Hepatocyte (in vitro differentiated cells): ENCODE data around the gene GHRL. TPM values are rescaled to one million over a fixed set of nuclear protein-coding genes. Genes with fewer than 3 reads are reported as not detected.
A peak's percentile ranks its signal among the peaks of the same experiment; 100 is the strongest.
"Not testable (repeated sequence)": the region's sequence is repeated elsewhere in the genome, so short reads cannot be mapped to it uniquely, and the experiment has no call there.

Experiments
- DNase-seq: peaks from one replicate; pipeline ENCODE4 v3.0.0-alpha.2; 2016; ENCODE audit warnings: low spot score
- H2AFZ ChIP-seq: fragments of 200-600 bp; sonication (generic); 2 replicates; pipeline ENCODE4 v1.6.0; 2016; ENCODE audit warnings: antibody characterized with exemption, mild to moderate bottlenecking
- H3K27ac ChIP-seq: fragments of 200-600 bp; sonication (generic); 2 replicates; pipeline ENCODE4 v1.5.1; 2016; ENCODE audit warnings: mild to moderate bottlenecking
- H3K27me3 ChIP-seq: fragments of 200-600 bp; sonication (generic); 2 replicates; pipeline ENCODE4 v1.6.1; 2016
- H3K36me3 ChIP-seq: fragments of 200-600 bp; sonication (generic); replicated peaks from 2 replicates; pipeline ENCODE4 v1.5.1; 2016; ENCODE audit warnings: low read depth; ENCODE audit not compliant: insufficient read depth
- H3K4me1 ChIP-seq: fragments of 200-600 bp; sonication (generic); 2 replicates; pipeline ENCODE4 v1.5.1; 2016; ENCODE audit warnings: mild to moderate bottlenecking, moderate library complexity; ENCODE audit not compliant: insufficient read depth
- H3K4me2 ChIP-seq: fragments of 200-600 bp; sonication (generic); 2 replicates; pipeline ENCODE4 v1.6.0; 2016
- H3K4me3 ChIP-seq: fragments of 200-600 bp; sonication (generic); 2 replicates; pipeline ENCODE4 v1.5.1; 2016; ENCODE audit warnings: mild to moderate bottlenecking
- H3K79me2 ChIP-seq: fragments of 200-600 bp; sonication (generic); 2 replicates; pipeline ENCODE4 v1.6.0; 2017; ENCODE audit warnings: mild to moderate bottlenecking
- H3K9me2 ChIP-seq: fragments of 200-600 bp; sonication (generic); replicated peaks from 2 replicates; pipeline ENCODE4 v1.6.0; 2017; ENCODE audit warnings: mild to moderate bottlenecking; ENCODE audit not compliant: insufficient read depth
- H3K9me3 ChIP-seq: fragments of 200-600 bp; sonication (generic); 2 replicates; pipeline ENCODE4 v1.5.1; 2016; ENCODE audit warnings: low read depth, mild to moderate bottlenecking
- H4K20me1 ChIP-seq: fragments of 200-600 bp; sonication (generic); 2 replicates; pipeline ENCODE4 v1.6.0; 2016; ENCODE audit warnings: mild to moderate bottlenecking; ENCODE audit not compliant: insufficient read depth, poor library complexity, severe bottlenecking
- EZH2 ChIP-seq: fragments of 200-600 bp; sonication (generic); IDR thresholded peaks from 2 replicates; pipeline ENCODE4 v1.6.1; 2016; ENCODE audit warnings: antibody characterized with exemption, mild to moderate bottlenecking, borderline replicate concordance
- EZH2phosphoT487 ChIP-seq: fragments of 200-600 bp; sonication (generic); IDR thresholded peaks from one replicate; pipeline ENCODE4 v1.6.1; 2018; ENCODE audit warnings: antibody characterized with exemption, mild to moderate bottlenecking, low read depth, moderate library complexity; ENCODE audit not compliant: unreplicated experiment, severe bottlenecking
- WGBS: methylation state at CpG from one replicate; pipeline ENCODE4 v1.1.6; 2016; ENCODE audit warnings: low lambda C conversion rate; ENCODE audit errors: missing lambda C conversion rate; 5-methylcytosine and 5-hydroxymethylcytosine counted together
- polyA plus RNA-seq: library from polyadenylated mRNA; unstranded; fragments of >200 nt; fragmentation: Nextera tagmentation; extraction: Ambion mirVana; gene quantifications from 2 replicates; pipeline ENCODE4 v1.2.1, GENCODE V29; 2016
- total RNA-seq: library from RNA; depleted of rRNA; stranded (reverse); fragments of >200 nt; gene quantifications from 2 replicates; pipeline ENCODE4 v1.2.3, GENCODE V29; 2014
- TF ChIP-seq, protein P1 (sequence below): fragments of 200-600 bp; sonication (generic); IDR thresholded peaks from 2 replicates; pipeline ENCODE4 v1.5.1; 2016; ENCODE audit warnings: antibody characterized with exemption, mild to moderate bottlenecking; ENCODE audit not compliant: poor library complexity

The GHRL gene
- total and polyA plus RNA-seq, 2 experiments from 2014 or later = 11.3 to 12.4 TPM

GRCh38 chr3:10303105-10303504 is 10.4 kb upstream of the GHRL start:
- Histone ChIP-seq H3K79me2 (no peaks in the 10 kb centered on the region), H3K36me3 (no peaks in the 10 kb centered on the region), H3K4me2 (no peak overlapping the region), H3K9me3 (no peaks in the 10 kb centered on the region), H2AFZ (no peak overlapping the region), H3K4me1 (no peaks in the 10 kb centered on the region), H3K27me3 (no peaks in the 10 kb centered on the region), H3K9me2 (no peaks in the 10 kb centered on the region), H4K20me1 (no peaks in the 10 kb centered on the region), H3K4me3 (no peak overlapping the region), H3K27ac (no peak overlapping the region)
- DNase-seq = no peak
- 98% methylated on average over 9 of the region's 9 CpGs for WGBS
- TF ChIP-seq EZH2phosphoT487 (no peak), EZH2 (no peak)
- TF ChIP-seq, protein P1, sequence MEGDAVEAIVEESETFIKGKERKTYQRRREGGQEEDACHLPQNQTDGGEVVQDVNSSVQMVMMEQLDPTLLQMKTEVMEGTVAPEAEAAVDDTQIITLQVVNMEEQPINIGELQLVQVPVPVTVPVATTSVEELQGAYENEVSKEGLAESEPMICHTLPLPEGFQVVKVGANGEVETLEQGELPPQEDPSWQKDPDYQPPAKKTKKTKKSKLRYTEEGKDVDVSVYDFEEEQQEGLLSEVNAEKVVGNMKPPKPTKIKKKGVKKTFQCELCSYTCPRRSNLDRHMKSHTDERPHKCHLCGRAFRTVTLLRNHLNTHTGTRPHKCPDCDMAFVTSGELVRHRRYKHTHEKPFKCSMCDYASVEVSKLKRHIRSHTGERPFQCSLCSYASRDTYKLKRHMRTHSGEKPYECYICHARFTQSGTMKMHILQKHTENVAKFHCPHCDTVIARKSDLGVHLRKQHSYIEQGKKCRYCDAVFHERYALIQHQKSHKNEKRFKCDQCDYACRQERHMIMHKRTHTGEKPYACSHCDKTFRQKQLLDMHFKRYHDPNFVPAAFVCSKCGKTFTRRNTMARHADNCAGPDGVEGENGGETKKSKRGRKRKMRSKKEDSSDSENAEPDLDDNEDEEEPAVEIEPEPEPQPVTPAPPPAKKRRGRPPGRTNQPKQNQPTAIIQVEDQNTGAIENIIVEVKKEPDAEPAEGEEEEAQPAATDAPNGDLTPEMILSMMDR = no peak

DNA sequence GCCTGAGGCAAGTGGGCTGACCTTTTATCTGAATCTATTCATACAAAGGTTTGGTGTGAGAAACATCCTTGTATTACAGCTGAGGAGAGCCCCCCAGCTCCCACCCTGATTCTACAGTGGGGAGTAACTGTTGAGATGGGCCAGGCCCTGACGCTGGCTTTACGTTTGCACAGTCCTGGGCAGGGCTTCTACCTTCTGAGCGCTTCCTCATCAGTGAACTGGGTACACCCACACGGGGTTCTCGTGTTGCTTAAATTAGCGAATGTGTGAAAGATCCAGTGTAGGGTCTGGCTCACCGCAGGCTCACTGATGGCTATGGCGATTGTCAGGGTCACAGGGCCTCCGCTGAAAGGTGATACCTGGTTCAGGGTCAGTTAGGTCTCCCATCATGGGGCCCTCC is 7.3 kb upstream of the GHRL start:
- DNase-seq = no peak
- H3K27ac ChIP-seq = no peak overlapping the region
- no peak overlapping the region for H2AFZ ChIP-seq
- TF ChIP-seq, protein P1 = no peak
- TF ChIP-seq EZH2 (no peak), EZH2phosphoT487 (no peak)
- 90% methylated on average over 9 of the region's 9 CpGs for WGBS
- H3K27me3 ChIP-seq = no peaks in the 10 kb centered on the region
- no peak overlapping the region for H3K4me2 ChIP-seq
- no peaks in the 10 kb centered on the region for H3K9me3 ChIP-seq
- H3K4me3 ChIP-seq = no peak overlapping the region
- no peaks in the 10 kb centered on the region for H4K20me1 ChIP-seq
- H3K4me1 ChIP-seq = no peaks in the 10 kb centered on the region
- no peaks in the 10 kb centered on the region for H3K36me3 ChIP-seq
- H3K9me2 ChIP-seq = no peaks in the 10 kb centered on the region
- H3K79me2 ChIP-seq = no peaks in the 10 kb centered on the region

- Histone ChIP-seq H3K9me3 (no peaks in the 10 kb centered on the region), H3K4me2 (no peak overlapping the region), H3K4me1 (no peaks in the 10 kb centered on the region), H3K36me3 (no peaks in the 10 kb centered on the region), H3K9me2 (no peaks in the 10 kb centered on the region), H2AFZ (no peak overlapping the region), H3K4me3 (no peak overlapping the region), H3K27ac (no peak overlapping the region), H3K79me2 (no peaks in the 10 kb centered on the region), H4K20me1 (no peaks in the 10 kb centered on the region), H3K27me3 (no peaks in the 10 kb centered on the region)
- WGBS = 87% methylated on average over 6 of the region's 6 CpGs
- TF ChIP-seq, protein P1 = no peak
- TF ChIP-seq EZH2phosphoT487 (no peak), EZH2 (no peak)
- DNase-seq = no peak
These were observed 6.9 kb upstream of the GHRL start for GRCh38 chr3:10299679-10300078.

DNA sequence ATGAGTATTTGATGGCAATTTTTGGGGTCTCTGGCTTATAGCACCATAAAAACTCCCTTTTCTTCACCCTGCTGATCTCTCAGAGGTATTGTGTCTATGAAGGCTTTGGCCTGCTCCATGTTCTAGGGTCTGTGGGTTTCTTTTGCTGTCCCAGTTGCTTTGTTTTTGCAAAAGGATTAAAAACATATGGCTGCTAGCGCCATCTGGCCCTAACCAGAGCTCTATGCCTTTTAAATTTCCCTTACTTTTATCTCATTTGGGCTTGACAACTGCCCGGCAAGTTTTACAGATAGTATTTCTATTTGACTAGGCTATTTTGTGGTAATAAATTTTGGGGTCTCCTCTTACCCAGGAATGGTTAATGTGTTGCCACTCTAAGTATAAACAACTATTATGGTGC is 6.4 kb upstream of the GHRL start:
- H2AFZ ChIP-seq = no peak overlapping the region
- H3K9me2 ChIP-seq = no peaks in the 10 kb centered on the region
- no peak for DNase-seq
- H3K4me1 ChIP-seq = no peaks in the 10 kb centered on the region
- no peak overlapping the region for H3K27ac ChIP-seq
- H3K36me3 ChIP-seq = no peaks in the 10 kb centered on the region
- H4K20me1 ChIP-seq = no peaks in the 10 kb centered on the region
- no peak overlapping the region for H3K4me2 ChIP-seq
- no peaks in the 10 kb centered on the region for H3K9me3 ChIP-seq
- TF ChIP-seq EZH2 (no peak), EZH2phosphoT487 (no peak)
- TF ChIP-seq, protein P1 = peak; percentile 7
- 61% methylated on average over 2 of the region's 2 CpGs for WGBS
- H3K4me3 ChIP-seq = no peak overlapping the region
- no peaks in the 10 kb centered on the region for H3K79me2 ChIP-seq
- H3K27me3 ChIP-seq = no peaks in the 10 kb centered on the region

DNA sequence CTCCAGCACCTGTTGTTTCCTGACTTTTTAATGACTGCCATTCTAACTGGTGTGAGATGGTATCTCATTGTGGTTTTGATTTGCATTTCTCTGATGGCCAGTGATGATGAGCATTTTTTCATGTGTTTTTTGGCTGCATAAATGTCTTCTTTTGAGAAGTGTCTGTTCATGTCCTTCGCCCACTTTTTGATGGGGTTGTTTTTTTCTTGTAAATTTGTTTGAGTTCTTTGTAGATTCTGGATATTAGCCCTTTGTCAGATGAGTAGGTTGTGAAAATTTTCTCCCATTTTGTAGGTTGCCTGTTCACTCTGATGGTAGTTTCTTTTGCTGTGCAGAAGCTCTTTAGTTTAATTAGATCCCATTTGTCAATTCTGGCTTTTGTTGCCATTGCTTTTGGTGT is 5.3 kb upstream of the GHRL start:
- H3K4me2 ChIP-seq, H3K4me1 ChIP-seq, H3K9me3 ChIP-seq, H3K4me3 ChIP-seq, H2AFZ ChIP-seq, H4K20me1 ChIP-seq, H3K79me2 ChIP-seq, H3K9me2 ChIP-seq, H3K27ac ChIP-seq, H3K27me3 ChIP-seq, DNase-seq, H3K36me3 ChIP-seq: not testable (repeated sequence)
- 64% methylated on average over 1 of the region's 1 CpG for WGBS
